Measurements from ENCODE around the gene SMAD9. TPM values are rescaled to one million over a fixed set of nuclear protein-coding genes. Genes with fewer than 3 reads are reported as not detected.

Gene SMAD9
- total RNA-seq, 1 experiment from 2014 or later = 1.1 TPM

DNA sequence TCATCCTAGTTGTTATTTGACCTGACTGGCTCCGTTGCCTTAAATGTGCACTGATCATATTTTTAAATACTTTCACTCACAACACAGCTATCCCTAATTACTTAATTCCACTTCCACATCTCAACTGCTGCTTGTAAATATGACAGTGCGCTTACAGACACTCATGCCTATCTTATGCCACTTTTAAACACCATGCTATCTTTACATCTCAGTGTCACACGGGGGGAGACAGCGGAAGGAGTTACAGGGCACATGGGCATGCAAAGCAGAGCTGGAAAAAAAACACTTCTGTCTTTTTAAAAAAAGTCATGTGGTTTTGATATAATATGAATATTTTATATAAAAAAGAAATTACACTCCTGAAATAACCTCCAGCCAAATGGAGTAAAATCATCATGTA, 44.1 kb downstream of the SMAD9 start:
- Histone ChIP-seq H3K27me3 (ENCODE audit: insufficient read depth, low read length) (no peaks in the 10 kb centered on the region), H2AK5ac (ENCODE audit: insufficient read length, low read length) (no peak overlapping the region), H4K5ac (ENCODE audit: insufficient read length, low read depth, low read length) (no peak overlapping the region), H3K23me2 (ENCODE audit: insufficient read length, low read depth, low read length, poor library complexity, severe bottlenecking) (no peaks in the 10 kb centered on the region), H4K91ac (ENCODE audit: insufficient read length, low read depth, low read length) (no peak overlapping the region), H3K79me2 (ENCODE audit: insufficient read depth, low read length) (no peaks in the 10 kb centered on the region), H2BK5ac (ENCODE audit: insufficient read length, low read length) (no peak overlapping the region), H3K18ac (ENCODE audit: insufficient read length, low read depth, low read length) (no peak overlapping the region), H4K20me1 (ENCODE audit: control insufficient read depth, insufficient read depth, insufficient read length) (no peaks in the 10 kb centered on the region), H3K27ac (ENCODE audit: insufficient read length, low read depth, low read length) (no peak overlapping the region), H3K14ac (ENCODE audit: insufficient read depth, low read length) (no peak overlapping the region), H3K9me3 (ENCODE audit: control insufficient read depth, low read depth, low read length) (no peaks in the 10 kb centered on the region), H3K4me2 (ENCODE audit: insufficient read depth, insufficient read length, low read length) (no peak overlapping the region), H2BK15ac (ENCODE audit: low read depth, low read length) (no peak overlapping the region), H4K8ac (replicated peaks; ENCODE audit: insufficient read length, low read depth, low read length) (no peak overlapping the region), H3K4ac (ENCODE audit: low read depth, low read length) (no peak overlapping the region), H2BK12ac (ENCODE audit: insufficient read length, low read depth, low read length) (no peak overlapping the region), H2AFZ (ENCODE audit: low read length) (no peak overlapping the region), H3K4me1 (ENCODE audit: insufficient read depth, low read length) (no peaks in the 10 kb centered on the region), H3K56ac (ENCODE audit: insufficient read length, low read depth, low read length) (no peak overlapping the region), H3K9ac (ENCODE audit: extremely low read depth, insufficient read length, low read length) (no peak overlapping the region), H3K79me1 (ENCODE audit: insufficient read depth, low read depth, low read length, poor library complexity, severe bottlenecking) (no peaks in the 10 kb centered on the region), H2BK120ac (ENCODE audit: low read depth, low read length, poor library complexity, severe bottlenecking) (no peak overlapping the region), H3T11ph (ENCODE audit: low read length) (no peak overlapping the region), H2BK20ac (ENCODE audit: low read depth, low read length, poor library complexity, severe bottlenecking) (no peak overlapping the region), H3K23ac (ENCODE audit: insufficient read length, low read depth, low read length) (no peak overlapping the region)
- no CpG with 5 or more reads among the region's 4 CpGs for WGBS (ENCODE audit: extremely low coverage, insufficient read length, low lambda C conversion rate)
- Mint-ChIP-seq H3K9me3 (no peaks in the 10 kb centered on the region), H3K27me3 (ENCODE audit: low read depth) (no peaks in the 10 kb centered on the region; the same call in 1 of the 2 replicates), H3K4me1 (peaks cover 4 to 5% of the 10 kb centered on the region in 2 experiments), H3K4me3 (no peak overlapping the region), H3K36me3 (ENCODE audit: insufficient read depth in 1 of 3, low read depth in 3 of 3) (no peaks in the 10 kb centered on the region), H3K27ac (no peak overlapping the region)
- no peak for DNase-seq
- TF ChIP-seq, protein P1, sequence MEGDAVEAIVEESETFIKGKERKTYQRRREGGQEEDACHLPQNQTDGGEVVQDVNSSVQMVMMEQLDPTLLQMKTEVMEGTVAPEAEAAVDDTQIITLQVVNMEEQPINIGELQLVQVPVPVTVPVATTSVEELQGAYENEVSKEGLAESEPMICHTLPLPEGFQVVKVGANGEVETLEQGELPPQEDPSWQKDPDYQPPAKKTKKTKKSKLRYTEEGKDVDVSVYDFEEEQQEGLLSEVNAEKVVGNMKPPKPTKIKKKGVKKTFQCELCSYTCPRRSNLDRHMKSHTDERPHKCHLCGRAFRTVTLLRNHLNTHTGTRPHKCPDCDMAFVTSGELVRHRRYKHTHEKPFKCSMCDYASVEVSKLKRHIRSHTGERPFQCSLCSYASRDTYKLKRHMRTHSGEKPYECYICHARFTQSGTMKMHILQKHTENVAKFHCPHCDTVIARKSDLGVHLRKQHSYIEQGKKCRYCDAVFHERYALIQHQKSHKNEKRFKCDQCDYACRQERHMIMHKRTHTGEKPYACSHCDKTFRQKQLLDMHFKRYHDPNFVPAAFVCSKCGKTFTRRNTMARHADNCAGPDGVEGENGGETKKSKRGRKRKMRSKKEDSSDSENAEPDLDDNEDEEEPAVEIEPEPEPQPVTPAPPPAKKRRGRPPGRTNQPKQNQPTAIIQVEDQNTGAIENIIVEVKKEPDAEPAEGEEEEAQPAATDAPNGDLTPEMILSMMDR (conservative IDR thresholded peaks at IDR 0.05) = no peak
